ENCODE measurements around the gene HDAC4.

The HDAC4 gene

GRCh38 chr2:239159476-239159911, 241.3 kb downstream of the HDAC4 start (continued):
- TF ChIP-seq ZFHX2 (tag by site-specific recombination; conservative IDR thresholded peaks at IDR 0.05) = peak; percentile 95
- TF ChIP-seq ZNF555 (tag by site-specific recombination; conservative IDR thresholded peaks at IDR 0.05) = no peak
- no peak for TF ChIP-seq PRDM6 (tag by site-specific recombination; IDR thresholded peaks at IDR 0.05)
- TF ChIP-seq EGR2 (tag by site-specific recombination; IDR thresholded peaks at IDR 0.05; ENCODE audit: low read depth) = peak; percentile 93
- TF ChIP-seq ZNF76 (tag by site-specific recombination; IDR thresholded peaks at IDR 0.05; ENCODE audit: borderline replicate concordance, low read depth) = no peak
- peak; percentile 60 for TF ChIP-seq KLF1 (tag by site-specific recombination; IDR thresholded peaks at IDR 0.05)
- TF ChIP-seq KLF16 (tag by site-specific recombination; IDR thresholded peaks at IDR 0.05) = no peak
- no peak for TF ChIP-seq ZNF707 (tag by site-specific recombination; IDR thresholded peaks at IDR 0.05)
- TF ChIP-seq ZNF549 (tag by site-specific recombination; IDR thresholded peaks at IDR 0.05) = no peak
- TF ChIP-seq MYNN (tag by site-specific recombination; IDR thresholded peaks at IDR 0.05; ENCODE audit: borderline replicate concordance) = no peak
- no peak for TF ChIP-seq ZNF423 (tag by site-specific recombination; IDR thresholded peaks at IDR 0.05)
- no peak for TF ChIP-seq MZF1 (tag by site-specific recombination; IDR thresholded peaks at IDR 0.05; ENCODE audit: borderline replicate concordance)

- H3K4me3 ChIP-seq (ENCODE audit: low read depth, low read length) = no peak overlapping the region
- no peaks in the 10 kb centered on the region for H3K4me1 ChIP-seq (ENCODE audit: control insufficient read depth, insufficient read depth, low read length)
- H3K9me3 ChIP-seq (ENCODE audit: control insufficient read depth, insufficient read depth, low read depth, low read length) = no peaks in the 10 kb centered on the region
- TF ChIP-seq GLIS1 (tag by site-specific recombination; IDR thresholded peaks at IDR 0.05) (peak; percentile 50; the same call in 1 of the 2 replicates), KLF9 (tag by site-specific recombination; IDR thresholded peaks at IDR 0.05; ENCODE audit: low read depth) (peak; percentile 62), ZNF571 (tag by site-specific recombination; IDR thresholded peaks at IDR 0.05) (no peak), ZFHX2 (tag by site-specific recombination; conservative IDR thresholded peaks at IDR 0.05) (peak; percentile 98), MZF1 (tag by site-specific recombination; IDR thresholded peaks at IDR 0.05; ENCODE audit: borderline replicate concordance) (no peak), KLF10 (tag by site-specific recombination; IDR thresholded peaks at IDR 0.05) (no peak), ZNF18 (tag by site-specific recombination; IDR thresholded peaks at IDR 0.05) (peak; percentile 100), EGR2 (tag by site-specific recombination; IDR thresholded peaks at IDR 0.05; ENCODE audit: low read depth) (peak; percentile 98)
- POLR2A ChIA-PET = no interaction called here
- H3K36me3 ChIP-seq (ENCODE audit: control insufficient read depth in 2 of 2, insufficient read depth in 1 of 2, low read length in 2 of 2) = peaks cover 0 to 31% of the 10 kb centered on the region in 2 experiments; a peak in 1 of 3 replicates
- CTCF ChIA-PET = no interaction called here
- no peak overlapping the region for H3K27ac ChIP-seq (ENCODE audit: extremely low read depth, low read depth, low read length)
These were observed 242.0 kb downstream of the HDAC4 start for GRCh38 chr2:239158641-239159475.

GRCh38 chr2:239157771-239158170, 243.0 kb downstream of the HDAC4 start:
- H3K36me3 ChIP-seq (ENCODE audit: control insufficient read depth in 2 of 2, insufficient read depth in 1 of 2, low read length in 2 of 2) = peaks cover 0 to 26% of the 10 kb centered on the region in 2 experiments; a peak in 1 of 3 replicates
- no peak overlapping the region for H3K4me3 ChIP-seq (ENCODE audit: low read depth, low read length)
- POLR2A ChIA-PET = interaction anchor here (0.5 to 0.6 kb wide), 3 partner anchors 243 to 1629 kb away, joined by 3 to 4 read pairs (median 4); partner anchors contain the start of gene HDAC4
- no peak overlapping the region for H3K27ac ChIP-seq (ENCODE audit: extremely low read depth, low read depth, low read length)
- no peaks in the 10 kb centered on the region for H3K4me1 ChIP-seq (ENCODE audit: control insufficient read depth, insufficient read depth, low read length)
- TF ChIP-seq ZNF362 (tag by site-specific recombination; IDR thresholded peaks at IDR 0.05) = no peak
- TF ChIP-seq ZNF148 (tag by site-specific recombination; IDR thresholded peaks at IDR 0.05; ENCODE audit: borderline replicate concordance) = no peak
- 0 out of 2 replicates have a peak, but pooled peaks have one; percentile 18 for TF ChIP-seq KLF1 (tag by site-specific recombination; IDR thresholded peaks at IDR 0.05)
- 0 out of 2 replicates have a peak, but pooled peaks have one; percentile 16 for TF ChIP-seq KLF9 (tag by site-specific recombination; IDR thresholded peaks at IDR 0.05; ENCODE audit: low read depth)
- no peak for TF ChIP-seq ZSCAN18 (tag by site-specific recombination; IDR thresholded peaks at IDR 0.05)
- no peaks in the 10 kb centered on the region for H3K9me3 ChIP-seq (ENCODE audit: control insufficient read depth, insufficient read depth, low read depth, low read length)
- CTCF ChIA-PET = interaction anchor here (1.2 kb wide), 1 partner anchor 14 kb away, joined by 3 read pairs; no protein-coding TSS in a partner anchor
